NCI-H510A treated with DMSO at 0.1 percent for 48 hours (cell line): Measurements from ENCODE around the gene GALC.
"Not testable (repeated sequence)": the region's sequence is repeated elsewhere in the genome, so short reads cannot be mapped to it uniquely, and the experiment has no call there.

Source experiments
- DNase-seq: peaks from one replicate; lab custom pipeline; 2025; lab: John Stamatoyannopoulos, UW

The GALC gene

GRCh38 chr14:87992718-87993628 is at the start of gene GALC:
Gene GALC, minus strand, starts transcription at chr14:87993182. Its CDS starts 18 bp downstream, at chr14:87993164.
- DNase-seq, result peak; percentile 86

GRCh38 chr14:88040146-88040545 is 47.2 kb upstream of the GALC start:
- DNase-seq, result no peak

DNA sequence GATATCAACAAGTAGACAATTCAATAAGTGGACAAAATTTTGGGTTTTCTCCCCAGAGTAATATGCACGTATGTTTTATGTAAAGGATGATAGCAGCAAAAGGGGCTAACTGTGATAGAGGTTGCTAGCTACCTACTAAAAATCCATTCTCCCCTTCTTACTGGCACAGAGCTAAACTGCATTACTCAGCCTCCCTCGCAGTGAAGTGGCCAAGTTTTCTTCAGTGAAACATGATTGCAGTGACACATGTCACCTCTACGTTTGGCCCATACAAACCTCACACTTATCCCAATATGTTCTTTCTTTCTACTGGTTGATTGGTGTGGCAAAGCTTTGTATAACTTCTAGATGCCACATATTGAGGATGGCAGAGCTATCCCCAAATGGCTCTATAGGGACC is 46.2 kb upstream of the GALC start:
- DNase-seq, result no peak

DNA sequence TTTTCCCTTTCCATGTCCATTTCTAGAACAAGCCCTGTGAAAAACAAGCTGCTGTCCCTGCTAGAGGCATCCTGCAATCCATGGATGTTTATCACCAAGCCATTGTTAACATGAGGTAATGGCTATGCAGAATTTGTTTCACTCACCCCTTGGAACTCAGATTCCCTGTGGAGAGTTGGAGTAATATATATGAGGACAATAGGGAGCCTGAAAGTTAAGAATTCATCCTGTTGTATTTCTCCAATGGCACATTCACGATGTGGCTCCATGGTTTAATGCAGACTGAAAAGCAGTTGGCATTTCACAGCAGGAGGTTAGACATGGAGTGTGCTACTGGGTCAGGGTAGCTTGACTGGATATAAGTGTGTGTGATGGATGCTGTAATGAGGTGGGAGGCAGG is 44.3 kb upstream of the GALC start:
- no peak for DNase-seq

DNA sequence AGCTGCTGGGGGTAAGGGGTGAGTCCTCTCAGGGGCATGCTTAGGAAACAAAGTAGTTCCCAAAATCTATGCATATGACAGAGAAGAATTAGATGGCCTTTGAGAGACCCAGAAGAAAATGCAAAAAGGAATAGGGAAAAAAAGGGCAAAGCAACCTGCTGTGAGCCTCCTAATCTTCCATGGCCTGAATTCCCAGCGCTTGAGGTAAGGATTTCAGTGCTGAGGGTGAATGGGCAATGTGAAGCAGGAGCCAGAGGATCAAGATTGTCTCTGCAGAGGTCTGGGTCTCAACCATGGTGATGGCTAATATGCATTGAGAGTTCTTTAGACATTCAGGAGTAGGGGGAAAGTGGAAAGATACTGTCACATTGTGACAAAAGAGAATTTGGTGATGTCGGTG is 43.4 kb upstream of the GALC start:
- DNase-seq, result no peak

GRCh38 chr14:88034076-88034475 is 41.1 kb upstream of the GALC start:
- DNase-seq, result no peak

DNA sequence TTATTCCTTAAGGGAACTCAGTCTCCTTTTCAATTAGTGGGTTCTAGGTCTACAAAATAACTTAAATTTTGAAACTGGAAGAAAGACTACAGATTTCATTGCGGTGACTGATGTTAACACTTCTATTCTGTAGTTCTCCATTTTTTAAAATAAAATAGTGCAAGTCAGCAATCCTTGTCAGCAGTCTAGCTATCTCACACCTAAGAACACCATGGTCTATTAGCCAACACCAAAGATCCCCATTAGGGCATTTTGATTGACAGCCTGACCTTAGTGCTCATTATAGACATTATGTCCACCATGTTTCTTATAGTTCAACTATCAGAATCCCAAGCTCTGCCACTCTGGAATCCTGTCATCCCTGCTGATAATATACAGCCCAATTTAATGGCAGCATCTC is 39.4 kb upstream of the GALC start:
- DNase-seq, result no peak

DNA sequence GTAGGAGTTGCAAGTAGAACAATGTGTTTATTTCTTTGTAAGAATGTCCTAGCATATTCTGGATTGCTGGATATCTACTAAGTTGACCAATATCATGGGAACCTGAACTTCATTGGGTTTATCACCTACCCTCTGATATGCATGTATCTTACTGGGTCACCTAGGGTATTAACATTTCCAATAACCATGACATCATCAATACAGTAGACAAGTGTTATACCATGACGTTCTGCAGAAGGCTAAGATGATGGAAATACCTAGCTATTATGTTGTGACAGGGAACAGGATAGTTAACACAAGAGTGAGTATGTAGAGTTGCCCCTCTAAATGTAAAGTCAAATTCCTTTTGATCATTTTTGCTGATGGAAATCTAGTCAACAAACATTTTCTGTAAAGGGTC is 37.9 kb upstream of the GALC start:
- DNase-seq, result no peak

DNA sequence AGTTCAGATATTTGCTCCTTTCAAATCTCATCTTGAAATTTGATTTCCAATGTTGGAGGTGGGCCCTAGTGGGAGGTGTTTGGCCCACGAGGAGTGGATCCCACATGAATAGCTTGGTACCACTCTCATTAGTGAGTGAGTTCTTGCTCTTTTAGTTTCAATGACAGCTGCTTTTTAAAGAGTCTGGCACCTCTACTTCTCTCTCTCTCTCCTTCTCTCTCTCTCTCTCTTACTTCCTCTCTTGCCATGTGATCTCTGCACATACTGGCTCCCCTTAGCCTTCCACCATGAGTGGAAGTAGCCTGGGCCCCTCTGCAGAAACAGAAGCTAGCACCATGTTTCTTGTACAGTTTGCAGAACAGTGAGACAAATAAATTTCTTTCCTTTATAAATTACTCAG is 37.1 kb upstream of the GALC start:
- DNase-seq, result no peak

GRCh38 chr14:88029500-88029899 is 36.5 kb upstream of the GALC start:
- no peak for DNase-seq

DNA sequence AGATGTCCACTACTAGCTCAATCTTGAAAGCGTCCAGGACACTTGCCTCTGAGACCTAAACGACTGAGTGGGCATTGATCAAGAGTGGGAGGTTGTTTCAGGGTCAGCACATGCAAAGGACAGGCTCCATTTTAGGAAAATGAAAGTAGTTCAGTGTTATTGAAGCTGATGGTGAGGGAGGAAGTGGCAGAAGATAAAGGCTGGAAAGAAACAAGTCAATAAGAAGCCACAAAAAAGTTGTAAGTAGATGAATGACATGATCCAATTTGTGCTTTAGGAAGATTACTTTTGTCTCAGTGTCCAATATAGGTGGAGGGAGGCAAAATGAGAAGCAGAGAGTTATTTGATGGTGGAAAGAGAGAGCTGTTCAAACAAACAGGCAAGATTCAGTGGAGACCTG is 33.9 kb upstream of the GALC start:
- DNase-seq, result no peak

DNA sequence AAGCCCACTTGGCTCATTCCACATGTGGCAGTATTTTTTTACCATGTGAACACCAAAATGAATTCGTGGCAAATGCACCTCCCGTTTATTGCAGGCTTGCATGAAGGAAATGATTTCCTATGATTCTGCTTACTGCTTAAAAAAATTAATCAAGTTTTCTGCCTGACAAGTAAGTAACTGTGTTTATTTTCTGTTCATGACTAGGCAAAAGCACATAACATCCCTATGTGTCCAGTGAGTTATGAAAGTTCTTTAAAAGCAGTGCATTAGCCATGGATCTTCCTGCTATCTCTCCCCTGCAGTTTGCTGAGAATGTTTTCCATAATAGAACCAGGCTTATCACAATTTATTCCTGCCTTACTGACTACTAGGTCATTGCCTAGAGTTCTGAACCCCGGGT is 32.3 kb upstream of the GALC start:
- no peak for DNase-seq

DNA sequence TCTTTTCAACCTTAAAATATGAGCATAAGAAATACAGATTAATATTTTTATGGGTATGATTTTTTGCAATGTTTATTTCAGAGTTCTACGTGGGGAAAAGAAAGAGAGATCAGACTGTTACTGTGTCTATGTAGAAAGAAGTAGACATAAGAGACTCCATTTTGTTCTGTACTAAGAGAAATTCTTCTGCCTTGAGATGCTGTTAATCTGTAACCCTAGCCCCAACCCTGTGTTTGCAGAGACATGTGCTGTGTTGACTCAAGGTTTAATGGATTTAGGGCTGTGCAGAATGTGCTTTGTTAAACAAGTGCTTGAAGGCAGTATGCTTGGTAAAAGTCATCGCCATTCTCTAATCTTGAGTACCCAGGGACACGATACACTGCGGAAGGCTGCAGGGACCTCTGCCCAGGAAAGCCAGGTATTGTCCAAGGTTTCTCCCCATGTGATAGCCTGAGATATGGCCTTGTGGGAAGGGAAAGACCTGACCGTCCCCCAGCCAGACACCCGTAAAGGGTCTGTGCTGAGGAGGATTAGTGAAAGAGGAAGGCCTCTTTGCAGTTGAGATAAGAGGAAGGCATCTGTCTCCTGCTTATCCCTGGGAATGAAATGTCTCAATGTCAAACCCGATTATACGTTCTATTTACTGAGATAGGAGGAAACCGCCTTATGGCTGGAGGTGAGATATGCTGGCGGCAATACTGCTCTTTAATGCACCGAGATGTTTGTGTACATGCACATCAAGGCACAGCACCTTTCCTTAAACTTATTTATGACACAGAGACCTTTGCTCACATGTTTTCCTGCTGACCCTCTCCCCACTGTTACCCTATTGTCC is 31.5 kb upstream of the GALC start:
- not testable (repeated sequence) for DNase-seq

GRCh38 chr14:88023658-88024187 is 30.7 kb upstream of the GALC start:
- DNase-seq, result no peak

GRCh38 chr14:88017535-88017934 is 24.6 kb upstream of the GALC start:
- no peak for DNase-seq

GRCh38 chr14:88016768-88017167 is 23.8 kb upstream of the GALC start:
- DNase-seq, result no peak

GRCh38 chr14:88013750-88014349 is 20.9 kb upstream of the GALC start:
- DNase-seq, result peak; percentile 81

GRCh38 chr14:88012495-88012894 is 19.5 kb upstream of the GALC start:
- DNase-seq, result no peak

- DNase-seq, result no peak
Observed at GRCh38 chr14:88010331-88010730, 17.3 kb upstream of the GALC start.

DNA sequence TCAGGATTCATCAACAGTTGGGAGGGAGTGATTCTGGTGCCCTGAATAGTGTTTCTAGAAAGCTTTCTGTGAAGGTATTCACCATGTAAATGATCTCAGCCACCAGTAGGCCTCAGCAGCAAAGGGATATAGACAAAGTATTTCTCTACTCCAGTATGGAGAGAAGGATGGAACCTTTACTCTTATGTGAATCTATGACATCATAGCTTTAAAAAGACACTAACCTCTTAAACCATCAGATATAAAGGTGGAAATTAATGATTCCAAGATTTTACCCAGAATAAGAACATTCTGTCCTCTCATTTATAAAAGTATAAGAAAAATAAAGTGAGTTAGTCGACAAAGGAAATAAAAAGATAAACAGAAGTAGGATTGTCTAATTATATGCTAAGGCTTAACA is 16.5 kb upstream of the GALC start:
- DNase-seq, result no peak

GRCh38 chr14:88008039-88008742 is 15.2 kb upstream of the GALC start:
- no peak for DNase-seq

DNA sequence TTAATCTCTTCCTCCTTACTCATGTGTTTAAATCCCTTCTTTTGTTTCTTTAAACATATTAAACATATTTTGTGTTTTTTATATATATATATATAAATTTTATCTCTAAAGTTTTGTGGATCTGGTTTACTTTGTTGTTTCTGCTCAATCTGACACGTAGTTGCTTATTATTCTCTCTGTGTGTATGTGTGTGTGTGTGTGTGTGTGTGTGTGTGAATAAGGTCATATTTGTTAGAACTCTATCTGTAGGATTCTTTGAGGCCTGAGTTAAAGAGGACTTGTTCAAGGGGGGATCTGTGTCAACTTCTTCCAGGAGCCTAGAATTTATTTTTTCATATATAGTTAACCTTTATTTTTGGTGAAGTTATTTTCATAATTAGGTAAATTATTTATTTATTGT is 14.6 kb upstream of the GALC start:
- DNase-seq, result no peak
